Activated CD8-positive, alpha-beta memory T cell treated with anti-CD3 and anti-CD28 coated beads, Interleukin-2, amount 50 U/mL, for 24 hours (primary cell): ENCODE results near the gene ATG2B.

Source experiments
- DNase-seq: peaks from one replicate; pipeline ENCODE4 v3.0.0-alpha.2; 2020; ENCODE audit errors: extremely low read depth

Gene ATG2B, protein sequence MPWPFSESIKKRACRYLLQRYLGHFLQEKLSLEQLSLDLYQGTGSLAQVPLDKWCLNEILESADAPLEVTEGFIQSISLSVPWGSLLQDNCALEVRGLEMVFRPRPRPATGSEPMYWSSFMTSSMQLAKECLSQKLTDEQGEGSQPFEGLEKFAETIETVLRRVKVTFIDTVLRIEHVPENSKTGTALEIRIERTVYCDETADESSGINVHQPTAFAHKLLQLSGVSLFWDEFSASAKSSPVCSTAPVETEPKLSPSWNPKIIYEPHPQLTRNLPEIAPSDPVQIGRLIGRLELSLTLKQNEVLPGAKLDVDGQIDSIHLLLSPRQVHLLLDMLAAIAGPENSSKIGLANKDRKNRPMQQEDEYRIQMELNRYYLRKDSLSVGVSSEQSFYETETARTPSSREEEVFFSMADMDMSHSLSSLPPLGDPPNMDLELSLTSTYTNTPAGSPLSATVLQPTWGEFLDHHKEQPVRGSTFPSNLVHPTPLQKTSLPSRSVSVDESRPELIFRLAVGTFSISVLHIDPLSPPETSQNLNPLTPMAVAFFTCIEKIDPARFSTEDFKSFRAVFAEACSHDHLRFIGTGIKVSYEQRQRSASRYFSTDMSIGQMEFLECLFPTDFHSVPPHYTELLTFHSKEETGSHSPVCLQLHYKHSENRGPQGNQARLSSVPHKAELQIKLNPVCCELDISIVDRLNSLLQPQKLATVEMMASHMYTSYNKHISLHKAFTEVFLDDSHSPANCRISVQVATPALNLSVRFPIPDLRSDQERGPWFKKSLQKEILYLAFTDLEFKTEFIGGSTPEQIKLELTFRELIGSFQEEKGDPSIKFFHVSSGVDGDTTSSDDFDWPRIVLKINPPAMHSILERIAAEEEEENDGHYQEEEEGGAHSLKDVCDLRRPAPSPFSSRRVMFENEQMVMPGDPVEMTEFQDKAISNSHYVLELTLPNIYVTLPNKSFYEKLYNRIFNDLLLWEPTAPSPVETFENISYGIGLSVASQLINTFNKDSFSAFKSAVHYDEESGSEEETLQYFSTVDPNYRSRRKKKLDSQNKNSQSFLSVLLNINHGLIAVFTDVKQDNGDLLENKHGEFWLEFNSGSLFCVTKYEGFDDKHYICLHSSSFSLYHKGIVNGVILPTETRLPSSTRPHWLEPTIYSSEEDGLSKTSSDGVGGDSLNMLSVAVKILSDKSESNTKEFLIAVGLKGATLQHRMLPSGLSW (N-terminal part only)

DNA sequence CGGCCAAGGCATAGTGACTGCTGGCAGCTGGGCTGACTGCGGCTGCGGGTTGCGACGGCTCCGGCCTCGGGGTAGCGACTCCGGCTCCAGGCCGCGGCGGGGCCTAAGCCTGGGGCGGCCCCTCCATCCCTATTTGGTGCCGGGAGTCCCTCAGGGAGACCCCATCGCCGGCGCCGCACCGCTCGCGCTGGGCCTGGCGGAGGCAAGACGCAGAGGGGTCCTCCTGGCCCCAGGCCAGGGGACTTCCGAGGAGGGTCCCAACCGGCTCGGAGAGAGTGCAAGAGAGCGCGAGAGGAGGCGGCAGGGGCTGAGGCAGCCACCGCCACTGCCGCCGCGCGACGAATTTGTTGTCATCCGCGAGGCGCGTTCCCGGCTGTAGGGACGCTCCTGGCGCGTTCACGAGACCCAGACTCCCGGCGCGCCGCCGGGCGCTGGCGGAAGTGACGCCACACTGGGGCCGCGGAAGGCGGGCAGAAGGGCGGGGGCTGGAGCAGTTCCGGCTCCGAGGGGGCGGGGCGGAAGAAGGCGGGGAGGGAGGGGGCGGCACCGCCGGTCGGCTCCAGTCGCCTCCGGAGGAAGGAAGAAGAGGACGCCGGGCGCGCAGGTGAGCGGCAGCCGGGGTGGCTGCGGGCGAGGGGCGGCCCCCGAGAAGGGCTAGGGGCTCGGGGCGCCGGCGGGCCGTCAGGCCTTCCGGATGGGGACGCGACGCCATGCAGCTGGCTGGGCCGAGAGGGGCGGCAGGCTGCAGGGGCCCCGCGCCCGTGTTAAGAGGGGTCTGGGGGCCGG is at the start of gene ATG2B, which contains the start of gene GSKIP:
TSS of gene ATG2B (minus strand) at position 377 of the 786 bp plus-strand sequence. CDS start at position 12, 365 bp downstream.
TSS of gene GSKIP (plus strand) at position 562 of the 786 bp plus-strand sequence. CDS start 18,722 bp downstream, outside the sequence.
- DNase-seq: peak; percentile 85

DNA sequence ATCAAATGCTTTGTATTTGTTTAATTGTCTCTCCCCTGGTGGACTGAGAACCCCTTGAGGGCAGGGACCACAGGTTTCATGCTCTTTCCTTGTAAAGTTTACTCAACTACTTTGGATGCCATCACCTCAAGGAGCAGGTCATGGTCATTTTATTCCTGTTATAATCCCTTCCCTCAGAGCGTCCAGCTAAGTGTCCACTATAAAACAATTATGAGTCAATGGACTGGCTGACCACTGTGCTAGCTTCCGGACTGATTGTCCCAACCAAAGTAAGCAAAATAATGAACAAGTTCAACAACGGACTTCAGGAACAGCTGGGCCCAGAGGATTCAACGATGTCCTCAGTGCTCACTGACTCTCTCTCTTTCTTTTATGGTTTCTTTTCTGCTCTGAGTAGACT is 47.0 kb upstream of the ATG2B start:
- DNase-seq: no peak

DNA sequence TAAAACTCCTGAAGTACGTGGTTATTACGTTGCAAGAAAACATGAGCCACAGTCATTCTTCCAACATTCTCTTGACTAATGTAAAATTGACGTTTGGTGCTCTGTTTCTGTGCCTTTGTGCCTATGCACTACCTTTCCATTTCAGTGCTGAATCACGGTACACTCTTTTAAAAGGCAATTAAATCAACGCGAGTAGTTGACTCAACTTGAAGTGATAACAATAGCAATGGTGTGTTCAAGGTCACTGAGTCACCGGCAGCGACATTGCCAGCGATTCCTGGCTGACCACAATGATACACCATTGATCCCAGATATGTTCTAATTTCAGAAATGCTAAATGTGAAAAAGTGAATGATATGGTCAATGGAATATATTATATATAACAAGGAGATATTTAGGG is 46.6 kb upstream of the ATG2B start:
- no peak for DNase-seq

DNA sequence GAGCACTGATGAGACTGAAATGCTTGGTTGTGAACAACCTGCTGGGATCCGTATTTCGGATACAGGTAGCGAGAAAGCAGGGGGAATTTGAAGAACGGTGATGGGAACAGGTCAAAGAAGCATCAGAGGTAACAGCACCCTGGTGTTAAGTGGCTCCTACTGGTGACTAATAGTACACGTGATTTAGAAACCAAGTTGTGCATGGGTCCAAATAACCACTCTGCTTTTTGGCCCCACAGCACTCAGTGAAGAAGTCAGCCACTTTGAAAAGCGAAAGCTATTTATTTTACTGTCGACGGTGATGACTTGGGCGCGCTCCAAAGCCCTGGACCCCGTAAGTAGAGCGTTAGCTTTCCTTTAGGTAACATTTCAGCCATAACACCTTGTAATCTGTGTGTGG is 45.5 kb upstream of the ATG2B start:
- DNase-seq: no peak

DNA sequence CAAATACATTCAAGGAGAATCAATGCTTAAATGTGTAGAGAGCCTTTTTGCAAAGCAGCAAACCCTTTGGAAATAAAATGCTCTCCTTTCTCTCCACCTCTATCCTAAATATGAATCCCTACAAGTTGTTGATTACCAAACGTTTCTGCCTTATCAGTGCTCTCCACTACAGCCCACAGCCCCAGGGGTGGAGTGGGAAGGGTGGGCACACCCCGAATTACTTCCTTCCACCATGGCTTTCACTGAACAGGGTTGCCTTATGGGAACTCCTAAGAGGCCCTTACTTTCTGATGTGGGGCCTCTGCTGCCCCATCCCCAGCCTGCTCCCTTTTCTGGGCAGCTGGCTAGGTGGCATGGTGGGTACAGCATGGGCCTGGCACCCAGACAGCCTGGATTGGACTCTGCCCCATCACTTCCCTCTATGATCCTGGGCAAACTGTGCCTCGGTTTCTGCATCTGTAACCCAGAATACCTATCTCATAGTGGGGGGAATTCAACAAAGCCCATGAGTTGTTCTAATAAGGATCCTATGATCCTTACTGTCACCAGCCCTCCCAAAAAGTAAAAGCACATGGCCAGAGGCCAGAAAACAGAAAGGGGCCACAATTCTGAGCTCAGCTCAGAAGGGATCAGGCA is 44.9 kb upstream of the ATG2B start:
- DNase-seq: no peak

DNA sequence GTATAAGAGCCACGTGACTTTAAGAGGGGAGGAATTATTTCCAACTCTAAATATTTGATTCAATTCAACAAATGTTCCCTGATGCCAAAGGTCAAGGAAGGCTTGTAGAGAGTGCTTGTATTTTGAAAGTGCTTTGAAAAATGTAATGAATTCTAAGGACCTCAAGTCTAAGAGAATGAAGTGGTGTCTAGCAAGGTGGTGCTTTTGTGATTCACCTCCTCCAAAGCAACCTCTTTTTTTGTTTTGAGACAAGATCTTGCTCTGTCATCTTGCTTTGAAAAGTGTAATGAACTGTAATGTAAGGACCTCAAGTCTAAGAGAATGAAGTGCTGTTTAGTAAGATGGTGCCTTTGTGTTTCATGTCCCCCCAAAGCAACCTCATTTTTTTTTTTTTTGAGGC is 42.5 kb upstream of the ATG2B start:
- DNase-seq: no peak

DNA sequence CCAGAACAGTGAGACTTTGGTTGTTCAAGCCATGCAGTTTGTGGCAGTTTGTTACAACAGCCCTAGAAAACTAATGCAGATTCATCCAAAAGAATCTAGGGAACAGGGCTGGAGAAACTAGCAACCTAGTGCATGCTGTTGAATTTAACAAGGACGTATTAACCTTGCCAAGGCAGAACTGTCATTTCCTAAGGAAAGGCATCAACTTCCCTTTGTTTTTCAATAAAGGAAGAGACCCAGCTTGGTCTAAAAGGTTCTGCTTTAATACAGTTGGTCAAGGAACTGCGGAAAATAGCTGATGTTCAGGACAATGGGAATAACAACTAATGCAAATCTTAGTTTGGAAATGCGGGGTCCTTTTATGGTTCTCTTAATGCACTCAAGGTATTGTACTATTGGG is 40.3 kb upstream of the ATG2B start:
- no peak for DNase-seq

DNA sequence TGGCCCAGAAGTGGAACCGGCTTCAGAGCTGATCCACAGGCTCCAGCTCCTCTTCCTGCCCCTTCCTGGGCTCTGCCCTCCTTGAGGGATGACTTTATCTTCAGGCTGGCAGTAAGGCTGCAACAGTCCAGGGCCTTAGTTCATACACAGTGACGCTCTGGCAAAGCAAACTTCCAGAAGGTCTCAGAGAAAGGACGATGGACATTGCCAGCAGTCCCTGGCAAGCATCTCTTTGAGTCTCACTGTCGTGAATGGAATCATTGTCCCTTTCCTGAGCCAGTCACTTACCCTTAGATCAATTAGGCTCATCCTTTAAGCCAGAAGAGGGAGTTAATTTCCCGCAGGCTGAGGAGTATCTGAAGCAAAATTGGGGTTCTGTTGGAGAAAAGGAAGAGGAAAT is 37.4 kb upstream of the ATG2B start:
- DNase-seq: no peak

DNA sequence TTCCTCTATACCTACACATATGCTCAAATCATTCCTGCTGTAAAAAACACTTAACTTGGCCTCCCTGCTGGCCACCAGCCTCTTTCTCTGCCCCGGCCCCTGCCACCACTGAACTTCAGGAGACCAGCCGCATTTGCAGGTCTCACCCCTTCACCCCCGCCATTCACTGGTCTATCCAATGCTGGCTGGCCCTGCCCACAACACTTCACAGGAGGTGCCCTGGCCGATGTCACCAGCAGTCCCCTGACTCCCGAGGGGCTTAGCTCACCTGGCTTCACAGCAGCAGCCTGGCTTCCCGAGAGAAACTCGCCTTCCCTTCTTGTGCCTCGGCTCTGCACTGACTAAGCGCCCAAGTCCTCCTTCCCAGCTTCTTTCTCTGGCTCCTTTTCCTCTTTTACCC is 36.3 kb upstream of the ATG2B start:
- DNase-seq: no peak

DNA sequence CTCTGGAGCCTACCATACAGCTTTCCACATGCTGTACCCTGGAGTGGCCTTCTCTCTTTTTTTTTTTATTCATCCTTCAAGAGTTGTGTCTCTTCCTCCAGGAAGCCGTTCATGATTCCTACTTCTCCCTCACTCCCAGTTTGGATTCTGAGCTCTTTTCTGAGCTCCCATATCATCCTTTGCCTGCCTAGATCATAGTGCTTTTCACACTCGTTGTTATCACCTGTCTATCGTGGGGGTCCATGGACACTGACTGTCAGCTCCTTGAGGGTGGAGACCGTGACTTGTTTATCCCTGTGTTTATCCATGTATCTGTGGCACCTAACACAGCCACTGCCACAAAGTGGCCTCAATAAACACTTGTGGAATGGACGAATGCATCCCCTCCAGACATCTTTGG is 35.8 kb upstream of the ATG2B start:
- no peak for DNase-seq

DNA sequence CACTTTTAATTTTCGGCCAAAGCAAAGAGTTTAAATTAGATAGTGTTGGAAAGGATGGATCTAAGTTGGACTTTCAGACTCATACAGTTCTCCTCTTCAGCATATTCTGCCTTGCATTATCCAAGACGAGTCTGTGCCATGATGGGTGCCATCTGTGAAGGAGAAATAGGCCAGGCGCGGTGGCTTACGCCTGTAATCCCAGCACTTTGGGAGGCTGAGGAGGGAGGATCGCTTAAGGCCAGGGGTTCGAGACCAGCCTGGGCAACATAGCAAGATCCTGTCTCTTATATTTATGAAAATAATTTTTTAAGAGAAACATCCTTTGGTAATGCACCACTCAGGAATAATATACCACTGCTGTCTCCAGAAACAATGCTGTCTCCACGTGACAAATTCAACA is 35.3 kb upstream of the ATG2B start:
- DNase-seq: no peak

DNA sequence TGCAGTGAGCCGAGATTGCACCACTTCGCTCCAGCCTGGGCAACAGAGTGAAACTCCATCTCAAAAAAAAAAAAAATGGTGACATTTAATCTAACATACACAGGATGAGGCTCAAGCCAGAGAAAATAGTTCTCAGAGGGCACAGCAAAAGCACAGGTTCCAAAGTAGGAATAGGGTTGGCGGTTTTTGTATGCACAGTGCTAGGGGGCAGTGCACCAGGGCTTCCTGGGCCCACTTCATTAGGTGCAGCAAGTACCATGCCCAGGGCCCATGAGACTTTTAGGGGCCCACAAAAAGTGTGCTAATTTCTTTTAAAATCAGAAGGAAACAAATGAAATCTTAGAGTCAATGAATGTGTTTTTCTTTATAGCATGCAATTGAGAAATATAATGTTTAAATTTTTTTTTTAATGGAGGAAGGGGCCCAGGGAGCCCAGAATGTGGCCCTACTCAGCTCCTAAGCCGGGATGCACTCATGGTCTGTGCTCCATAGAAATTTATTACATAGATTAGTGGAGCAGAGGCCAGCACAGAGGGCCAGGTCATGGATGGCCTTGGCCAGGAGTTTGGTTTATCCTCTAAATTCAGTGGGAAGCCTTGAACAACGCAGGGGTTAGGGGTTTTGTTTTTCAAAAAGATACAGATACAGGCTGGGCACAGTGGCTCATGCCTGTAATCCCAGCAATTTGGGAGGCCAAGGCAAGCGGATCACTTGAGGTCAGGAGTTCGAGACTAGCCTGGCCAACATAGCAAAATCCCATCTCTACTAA is 31.1 kb upstream of the ATG2B start:
- no peak for DNase-seq

DNA sequence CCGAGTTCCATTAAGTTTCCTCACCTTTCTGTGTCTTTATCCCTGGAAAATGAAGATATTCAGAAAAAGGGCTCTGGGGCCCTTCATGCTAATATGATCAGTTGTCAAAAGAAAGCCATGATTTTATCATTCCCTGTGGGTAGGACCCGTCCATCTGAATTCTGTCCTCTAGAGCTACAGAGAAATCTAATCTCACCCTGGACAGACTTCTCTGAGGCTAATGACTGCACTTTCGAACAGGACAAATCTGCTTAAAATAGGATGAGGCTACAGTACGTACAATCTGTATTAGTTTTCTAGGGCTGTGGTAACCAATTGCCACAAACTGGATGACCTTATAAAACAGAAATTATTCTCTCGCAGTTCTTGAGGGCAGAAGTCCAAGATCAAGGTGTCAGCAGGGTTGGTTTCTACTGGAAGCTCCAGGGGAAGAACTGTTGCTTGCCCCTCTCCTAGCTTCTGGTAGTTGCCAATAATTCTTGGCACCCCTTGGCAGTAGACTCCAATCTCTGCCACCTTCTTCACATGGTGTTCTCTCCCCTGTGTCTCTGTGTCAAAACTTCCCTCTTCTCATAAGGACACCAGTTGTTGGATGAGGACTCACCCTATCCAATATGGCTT is 30.0 kb upstream of the ATG2B start:
- DNase-seq: no peak

DNA sequence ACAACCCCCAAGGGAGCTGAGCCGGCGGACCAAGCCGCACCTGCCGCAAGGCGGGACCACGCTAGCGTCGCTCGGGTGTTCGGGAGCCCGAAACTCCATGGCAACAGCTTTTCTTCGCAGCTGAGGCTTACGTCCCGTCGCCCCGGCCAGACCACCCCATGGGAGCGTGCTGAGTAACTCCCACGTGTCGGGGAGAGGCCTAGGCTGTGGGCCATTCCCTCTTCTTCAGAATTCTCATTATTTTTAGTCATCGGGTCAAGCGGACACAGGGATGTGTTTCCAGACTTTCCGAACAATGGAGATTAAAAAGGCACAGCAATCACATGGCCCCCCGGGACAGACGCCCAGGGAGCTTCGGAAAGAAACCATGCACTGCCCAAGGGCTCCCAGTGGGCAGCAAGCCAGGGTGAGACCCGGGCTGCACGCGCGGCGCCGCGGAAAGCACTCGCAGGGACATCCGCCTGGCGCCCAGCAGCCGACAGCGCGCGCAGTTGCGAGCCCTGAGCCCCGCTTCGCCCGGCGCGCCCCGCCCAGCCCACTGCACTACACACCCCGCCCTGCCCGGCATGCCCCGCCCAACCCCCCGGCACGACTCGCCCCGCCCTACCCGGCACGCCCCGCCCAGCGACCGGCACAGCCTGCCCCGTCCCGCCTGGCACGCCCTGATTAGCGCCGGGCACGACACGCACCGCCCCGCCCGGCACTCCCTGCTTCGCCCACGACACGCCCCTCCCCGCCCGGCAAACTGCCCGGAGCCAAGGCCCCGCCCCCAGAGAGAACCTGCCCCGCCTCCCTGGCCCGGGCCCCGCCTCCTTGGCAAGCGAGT is 28.4 kb upstream of the ATG2B start:
- DNase-seq: peak; percentile 96

DNA sequence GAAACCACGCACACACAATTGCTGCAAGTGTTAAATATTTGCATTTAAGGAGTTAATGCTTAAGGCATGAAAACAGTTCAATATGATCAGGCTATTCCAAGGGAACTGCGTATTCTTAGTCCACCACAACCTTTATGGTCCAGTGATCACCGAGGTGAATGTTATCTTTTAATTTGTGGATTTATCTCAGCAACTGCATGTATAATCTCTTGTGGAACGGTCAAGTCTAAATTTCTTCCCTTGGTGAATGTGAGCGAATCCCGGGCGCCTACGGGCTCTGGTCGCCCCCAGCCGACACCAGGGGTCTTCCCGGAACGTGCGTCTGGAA is 27.8 kb upstream of the ATG2B start:
- no peak for DNase-seq

DNA sequence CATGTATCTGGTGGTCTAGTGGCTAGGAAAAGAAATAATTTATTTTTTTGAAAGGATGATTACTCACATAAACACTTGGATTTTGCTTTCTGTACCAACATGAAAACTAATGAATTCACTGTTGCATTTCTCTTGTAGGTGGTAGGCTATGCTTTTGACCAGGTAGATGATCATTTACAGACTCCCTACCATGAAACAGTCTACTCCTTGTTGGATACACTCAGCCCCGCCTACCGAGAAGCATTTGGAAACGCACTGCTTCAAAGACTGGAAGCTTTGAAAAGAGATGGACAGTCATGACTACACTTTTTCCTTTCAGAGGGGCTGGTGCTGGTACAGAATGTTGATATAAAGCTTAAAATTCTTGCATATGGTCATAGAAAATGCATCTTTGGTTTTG is 22.2 kb upstream of the ATG2B start:
- DNase-seq: no peak

DNA sequence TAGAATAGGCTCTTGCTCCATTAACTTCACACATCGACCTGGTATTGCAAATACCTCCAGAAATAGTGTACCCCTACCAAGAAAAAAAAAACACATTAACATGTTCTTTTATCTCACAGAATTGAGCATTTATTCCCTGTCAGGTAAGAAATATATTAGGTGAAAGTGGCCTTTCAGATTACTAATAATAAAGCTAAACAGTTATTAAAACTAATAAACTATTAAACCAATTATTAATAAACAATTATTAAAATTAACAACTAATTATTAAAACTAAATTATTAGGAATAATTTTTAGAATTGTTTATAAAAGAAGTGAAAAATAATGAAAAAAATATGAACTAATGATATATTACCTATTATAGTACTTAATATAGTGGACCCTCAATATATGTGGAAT is 21.6 kb upstream of the ATG2B start:
- no peak for DNase-seq

DNA sequence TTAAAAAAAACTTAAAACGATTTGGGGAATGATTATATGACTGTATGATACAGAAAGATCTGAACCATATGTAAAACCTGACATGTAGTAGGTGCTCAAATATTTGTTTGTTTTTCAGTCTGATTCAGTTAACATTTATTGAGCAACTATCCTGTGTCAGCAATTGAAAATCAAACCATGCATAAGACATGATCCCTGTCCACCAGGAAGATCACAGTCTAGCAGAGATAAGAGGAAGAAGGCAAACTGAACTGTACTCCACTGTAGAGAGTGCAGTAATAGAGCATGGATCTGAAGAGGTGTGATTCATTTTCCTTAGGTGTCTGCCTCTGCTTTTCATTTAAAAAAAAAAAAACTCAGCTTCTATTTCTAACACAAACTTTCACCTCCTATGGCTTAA is 20.9 kb upstream of the ATG2B start:
- DNase-seq: no peak

DNA sequence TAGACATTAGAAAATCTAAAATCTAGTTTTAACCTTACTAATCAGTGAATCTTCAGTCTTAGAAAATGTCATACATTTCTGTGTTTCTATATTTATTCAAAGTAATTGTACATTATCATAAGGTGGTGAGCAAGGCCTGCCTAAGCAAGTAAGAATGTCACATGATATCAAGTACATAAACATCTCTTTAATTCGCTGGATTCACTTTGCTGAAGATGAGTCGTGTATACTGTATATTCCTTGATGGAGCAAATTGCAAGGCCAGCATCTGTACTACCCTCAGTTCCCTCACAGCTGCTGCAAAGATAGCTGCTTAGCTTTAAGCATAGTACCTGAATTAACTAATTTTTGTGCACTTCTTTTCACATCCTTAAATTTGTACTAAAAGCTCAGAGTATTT is 20.3 kb upstream of the ATG2B start:
- DNase-seq: no peak
